HG02763 (cell line): ENCODE measurements around the gene NUP210.

Experiments used
- ATAC-seq: cut with Tn5 transposase; IDR thresholded peaks from one replicate; pipeline ENCODE4 v1.9.1; 2021; ENCODE audit warnings: mild to moderate bottlenecking, moderate library complexity; ENCODE audit not compliant: unreplicated experiment

NUP210 gene

DNA sequence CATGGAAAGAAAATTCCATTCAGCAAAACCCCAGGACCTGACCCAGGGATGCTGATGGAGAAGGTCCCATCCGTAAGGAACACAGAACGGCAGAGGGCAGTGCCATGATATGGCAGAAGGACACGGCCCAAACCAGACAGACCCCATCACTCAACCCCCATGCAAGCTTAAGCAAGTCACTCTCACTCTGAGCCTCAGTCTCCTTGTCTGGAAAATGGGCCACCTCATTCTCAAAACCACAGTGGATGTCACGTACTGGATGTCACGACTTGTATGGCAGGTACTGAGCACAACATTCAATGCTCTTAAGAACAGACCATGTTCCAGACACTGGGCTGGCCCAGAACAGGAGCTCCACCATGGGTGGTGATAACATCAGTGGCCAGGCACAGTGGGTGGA is 90.4 kb downstream of the NUP210 start:
- ATAC-seq = no peak

DNA sequence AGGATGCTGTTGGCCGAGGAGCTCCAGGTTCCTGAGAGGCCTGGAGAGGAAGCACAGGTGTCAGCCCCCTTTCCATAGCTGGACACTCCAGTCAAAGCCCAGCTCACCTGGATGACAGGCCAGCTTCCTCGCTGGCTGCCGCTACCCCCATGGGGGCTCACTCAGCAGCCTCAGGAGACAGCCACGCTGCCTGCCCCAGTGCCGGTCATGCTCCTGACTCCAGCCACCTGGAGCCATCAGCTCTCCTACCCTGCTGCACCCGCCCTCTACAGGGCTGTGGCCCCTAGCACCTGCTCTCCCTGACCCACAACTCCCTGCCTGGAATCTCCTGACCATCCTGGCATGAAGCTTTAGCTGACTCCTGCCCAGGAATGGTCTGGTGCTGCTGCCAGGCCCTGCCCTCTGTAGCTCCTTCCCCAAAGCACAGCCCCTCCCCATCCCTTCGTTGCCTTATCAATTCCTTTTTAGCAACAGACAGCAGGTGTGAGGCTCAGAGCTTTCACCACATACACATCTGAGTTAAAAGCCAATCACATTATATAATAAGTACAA is 94.2 kb downstream of the NUP210 start:
- no peak for ATAC-seq

DNA sequence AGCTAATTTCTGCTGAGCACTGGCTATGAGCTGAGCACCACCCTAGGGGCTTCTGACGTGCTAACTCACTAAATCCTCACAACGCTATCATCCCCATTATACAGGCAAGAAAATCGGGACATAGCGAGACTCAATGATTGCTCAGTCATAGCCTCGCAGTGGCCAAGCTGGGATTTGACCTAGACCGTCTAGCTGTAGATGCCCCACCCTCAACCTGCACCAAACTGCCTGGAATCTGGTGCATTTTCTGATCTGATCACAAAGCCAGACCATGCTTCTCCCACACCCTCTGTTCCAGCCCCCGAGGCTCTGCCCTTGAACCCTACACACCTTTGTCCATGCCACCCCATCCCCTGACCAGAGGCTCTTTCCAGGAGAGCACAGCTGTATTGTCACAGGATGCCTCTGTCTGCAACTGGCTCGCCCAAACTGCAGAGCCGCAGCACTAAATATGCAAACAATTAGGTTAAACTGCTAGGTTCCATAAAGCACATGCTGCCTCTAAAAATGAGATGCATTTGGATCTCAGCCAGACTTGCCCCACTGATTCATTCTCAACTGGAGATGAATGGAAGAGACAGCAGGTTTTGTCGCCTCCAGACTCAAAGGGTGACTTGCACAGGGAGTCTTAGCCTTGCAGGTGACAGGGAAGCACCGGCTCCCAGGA is 95.2 kb downstream of the NUP210 start:
- no peak for ATAC-seq

DNA sequence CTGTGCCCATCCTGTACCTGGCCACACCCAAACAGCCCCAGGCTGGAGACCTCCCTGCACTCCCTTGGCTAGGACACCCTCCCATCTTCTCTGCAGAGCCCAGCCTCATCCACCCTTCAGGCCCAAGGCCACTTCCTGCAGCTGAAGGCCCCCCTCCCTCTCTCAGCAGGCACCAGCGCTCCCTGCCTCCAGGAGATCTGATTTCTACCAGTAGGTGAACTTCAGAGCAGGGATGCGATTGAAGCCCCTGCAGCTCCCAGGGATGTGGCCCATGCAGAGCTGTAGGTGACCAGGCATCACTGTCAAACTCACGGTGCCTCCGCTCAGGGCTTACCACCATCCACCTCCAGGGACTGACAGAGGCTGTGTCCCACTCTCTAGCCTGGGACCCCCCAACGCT is 96.3 kb downstream of the NUP210 start:
- no peak for ATAC-seq

DNA sequence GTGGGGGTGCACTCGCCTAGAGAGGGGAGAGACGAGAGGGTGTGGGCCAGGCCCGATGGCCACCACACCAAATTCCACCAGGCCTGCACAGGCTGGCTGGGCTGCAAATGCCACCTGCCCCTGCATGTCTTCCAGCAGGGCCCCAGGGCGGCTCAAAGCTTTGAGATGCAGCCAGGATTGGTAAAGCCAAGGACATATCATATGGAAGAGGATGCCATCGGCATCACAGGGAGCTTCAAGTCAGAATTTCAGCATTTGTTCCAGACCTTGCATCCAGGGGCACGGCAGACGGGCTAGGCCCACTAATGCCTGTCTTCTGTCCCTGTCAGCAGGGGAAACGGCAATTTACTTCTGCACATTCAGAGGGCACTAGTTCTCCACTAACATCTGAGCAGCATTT is 97.8 kb downstream of the NUP210 start:
- ATAC-seq = no peak

DNA sequence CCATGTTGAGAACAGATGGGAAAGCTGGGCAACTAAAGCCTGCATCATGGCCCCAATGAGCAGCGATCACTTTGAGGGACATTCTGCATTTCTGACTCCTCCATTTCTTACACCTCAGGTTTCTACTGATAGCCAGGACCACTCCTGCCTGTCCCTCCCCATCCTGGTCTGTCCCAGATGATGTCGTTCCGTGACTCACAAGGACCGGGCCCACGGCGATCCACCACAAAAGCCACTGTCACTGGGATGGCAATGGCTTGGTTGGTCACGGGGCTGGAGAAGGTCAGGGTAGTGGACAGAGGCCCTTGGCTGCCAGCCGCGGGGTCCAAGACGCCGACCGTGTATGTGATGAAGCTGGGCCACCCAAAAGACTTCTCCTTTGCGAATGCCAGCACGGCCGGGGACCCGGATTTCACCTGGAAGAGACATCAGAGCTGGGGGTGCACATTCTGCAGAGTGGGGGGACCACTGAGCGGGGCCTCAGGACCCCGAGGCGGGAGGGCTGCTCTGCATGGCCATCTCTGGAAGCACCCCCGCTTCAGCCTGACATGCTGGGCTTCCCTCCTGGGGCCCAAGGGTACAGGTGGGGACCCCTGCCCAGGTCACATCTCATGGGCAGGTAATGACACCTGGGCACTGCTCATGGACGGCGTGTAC is 100.4 kb downstream of the NUP210 start:
- no peak for ATAC-seq

DNA sequence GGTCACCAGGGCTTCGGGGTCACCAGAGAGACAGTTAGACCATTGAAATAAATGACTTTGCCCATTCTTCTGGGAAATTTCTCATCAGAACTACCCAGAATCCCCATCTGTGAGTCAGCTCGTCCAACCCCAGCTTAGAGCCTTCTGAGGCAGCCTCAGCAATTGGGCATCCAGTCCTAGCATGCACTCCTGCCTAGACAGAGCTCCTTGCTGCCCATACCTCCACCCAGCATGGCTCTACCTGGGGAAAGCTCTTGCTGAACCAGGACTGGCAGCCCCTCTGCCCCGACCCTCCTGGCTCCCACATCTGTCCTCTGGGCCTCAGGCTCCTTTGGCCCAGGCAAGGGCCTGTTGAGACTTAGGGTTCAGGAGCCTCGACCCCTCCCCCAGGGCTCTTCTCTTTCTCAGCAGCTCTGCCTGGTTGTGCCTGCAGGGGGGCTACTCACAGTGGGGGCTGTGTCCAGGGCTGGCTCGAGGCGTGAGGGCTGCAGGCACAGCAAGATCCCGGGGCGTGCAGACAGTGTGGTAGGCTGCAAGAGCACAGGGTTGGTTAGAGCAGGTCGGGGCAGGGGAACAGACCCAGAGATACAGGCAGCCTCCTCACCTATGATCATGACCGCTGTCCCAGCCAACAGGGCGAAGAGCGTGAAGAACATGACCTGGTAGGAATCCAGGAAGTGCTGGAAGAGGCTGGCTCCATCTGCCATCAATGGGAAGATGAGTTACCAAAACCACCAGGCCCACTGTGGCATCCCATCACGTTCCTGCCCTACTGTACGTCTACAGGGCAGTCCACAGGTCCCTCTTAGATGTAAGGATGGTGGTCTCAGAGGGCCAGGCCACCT is 101.3 kb downstream of the NUP210 start:
- ATAC-seq = no peak

DNA sequence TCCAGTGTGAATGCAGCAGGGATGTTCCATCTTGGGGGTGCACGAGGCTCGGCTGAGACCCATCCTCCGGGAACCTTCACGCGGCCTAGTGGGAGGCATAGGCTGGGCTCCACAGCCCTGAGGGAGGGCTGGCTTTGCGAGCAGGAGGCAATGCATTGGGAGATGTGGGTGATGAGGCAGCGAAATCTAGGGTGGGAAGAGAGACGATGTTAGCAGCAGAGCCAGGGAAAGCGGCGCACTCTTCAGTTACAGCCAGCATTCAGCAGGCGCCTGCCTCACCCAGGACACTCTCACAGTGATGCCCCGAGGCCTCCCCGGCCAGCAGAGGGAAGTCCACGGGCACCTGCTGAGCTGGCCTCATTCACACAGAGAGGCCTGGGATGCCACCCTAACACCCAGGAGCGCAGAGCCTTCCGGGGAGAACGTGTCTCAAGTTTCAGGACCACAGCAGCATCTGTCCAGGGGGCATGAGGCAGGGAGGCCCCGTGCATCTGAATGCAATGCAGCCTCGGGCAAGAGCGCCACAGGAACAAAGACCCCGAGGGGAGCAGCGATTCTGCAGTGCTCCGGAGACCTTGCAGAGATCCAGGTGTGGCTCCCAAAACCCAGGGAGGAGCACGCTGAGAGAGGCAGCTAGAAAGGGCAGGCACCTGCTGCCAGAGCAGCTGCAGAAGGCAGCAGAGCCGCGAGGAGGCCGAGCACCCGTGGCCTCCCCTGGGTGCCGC is 102.4 kb downstream of the NUP210 start:
- ATAC-seq = no peak

DNA sequence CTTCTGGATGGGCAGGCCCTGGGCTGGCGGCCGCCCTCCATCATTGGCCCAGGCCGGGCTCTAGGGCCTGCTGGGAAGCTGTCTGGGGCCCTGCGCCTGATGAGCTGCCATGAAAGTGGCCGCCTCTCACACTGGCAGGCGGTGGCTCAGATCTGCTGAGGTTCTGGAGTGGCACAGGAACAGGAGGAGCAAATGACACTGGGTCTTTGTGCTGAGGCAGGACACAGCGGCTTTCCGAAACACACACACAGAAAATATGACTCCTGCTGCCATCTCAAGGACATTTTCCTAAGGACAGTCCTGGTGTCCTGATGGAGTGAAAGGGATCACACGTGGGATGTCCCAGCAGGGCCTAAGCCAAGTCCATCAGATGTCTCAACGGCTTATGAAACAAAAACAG is 103.5 kb downstream of the NUP210 start:
- no peak for ATAC-seq

DNA sequence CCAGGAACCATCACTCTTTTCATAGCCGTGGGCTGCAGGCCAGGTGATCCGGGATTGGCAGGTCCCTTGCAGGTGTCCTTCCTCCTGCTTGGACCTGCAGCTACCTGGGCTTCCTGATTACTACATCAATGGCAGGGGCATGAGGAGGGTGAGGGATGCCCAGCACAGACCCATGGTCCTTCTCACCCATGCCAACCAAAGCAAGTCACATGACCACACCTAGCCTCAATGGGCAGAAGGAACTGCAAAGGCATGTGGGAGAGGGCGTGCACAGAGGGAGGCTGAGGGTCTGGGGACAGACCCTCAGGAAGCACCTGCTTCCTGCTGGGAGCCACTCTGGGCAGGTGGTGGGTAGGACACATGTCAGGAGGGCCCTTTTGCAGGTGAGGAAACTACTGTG is 105.2 kb downstream of the NUP210 start:
- ATAC-seq = no peak

DNA sequence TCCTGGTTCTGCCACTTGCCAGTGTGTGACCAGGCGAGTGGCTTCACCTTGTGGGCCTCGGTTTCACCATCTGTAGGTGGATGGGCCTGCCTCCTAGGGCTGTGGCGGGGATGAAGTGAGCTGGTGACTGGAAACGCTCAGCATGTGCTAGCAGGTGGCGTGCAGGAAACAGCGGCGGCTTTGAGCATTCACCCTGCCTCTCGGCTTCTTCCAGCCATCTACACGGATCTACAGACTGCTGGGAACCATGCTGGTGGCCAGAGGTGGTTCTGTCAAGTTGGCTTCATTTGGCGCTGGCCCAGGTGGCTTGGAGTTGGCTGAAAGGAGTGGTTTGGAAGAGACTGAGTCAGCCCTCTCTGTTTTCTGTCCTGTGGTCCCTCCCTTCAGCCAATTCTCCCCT is 106.3 kb downstream of the NUP210 start:
- ATAC-seq = no peak

DNA sequence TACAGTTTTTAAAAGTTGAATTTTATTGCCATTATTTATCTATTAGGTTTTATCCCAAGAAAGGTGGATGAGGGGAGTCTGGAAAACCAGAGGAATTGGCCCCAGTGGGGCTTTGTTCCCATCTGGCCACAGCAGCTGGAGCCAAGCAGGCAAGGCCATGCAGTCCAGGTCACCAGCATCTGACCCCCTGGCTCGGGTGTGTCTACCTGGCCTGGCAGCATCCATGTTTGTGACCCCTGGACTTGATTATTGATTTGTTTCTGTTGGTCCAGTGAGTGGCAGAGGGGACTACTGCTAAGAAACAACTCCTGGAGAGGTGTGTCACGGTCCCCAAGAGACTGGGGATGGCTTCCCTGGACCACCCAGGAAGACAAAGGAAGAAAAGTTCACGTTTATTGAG is 111.1 kb downstream of the NUP210 start:
- no peak for ATAC-seq

DNA sequence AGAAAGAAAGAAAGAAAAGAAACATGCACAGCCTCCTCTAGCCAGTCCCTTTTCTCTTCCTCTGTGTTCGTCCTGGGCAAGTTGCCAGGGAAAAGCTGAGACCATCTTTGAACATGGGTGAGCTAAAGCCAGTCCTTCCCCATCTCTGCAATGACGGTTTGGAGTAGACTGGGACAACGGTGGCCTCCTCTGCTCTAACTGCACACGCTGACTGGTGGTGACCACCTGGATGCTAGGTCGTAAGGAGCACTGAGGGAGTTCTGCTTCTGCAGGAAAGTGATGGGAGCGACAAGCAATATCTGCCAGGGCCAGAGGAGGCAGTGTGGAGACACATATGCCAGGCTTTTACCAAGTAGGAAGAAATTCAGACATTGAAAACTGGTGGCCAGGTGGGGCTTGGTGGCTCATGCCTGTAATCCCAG is 111.7 kb downstream of the NUP210 start:
- ATAC-seq = no peak

DNA sequence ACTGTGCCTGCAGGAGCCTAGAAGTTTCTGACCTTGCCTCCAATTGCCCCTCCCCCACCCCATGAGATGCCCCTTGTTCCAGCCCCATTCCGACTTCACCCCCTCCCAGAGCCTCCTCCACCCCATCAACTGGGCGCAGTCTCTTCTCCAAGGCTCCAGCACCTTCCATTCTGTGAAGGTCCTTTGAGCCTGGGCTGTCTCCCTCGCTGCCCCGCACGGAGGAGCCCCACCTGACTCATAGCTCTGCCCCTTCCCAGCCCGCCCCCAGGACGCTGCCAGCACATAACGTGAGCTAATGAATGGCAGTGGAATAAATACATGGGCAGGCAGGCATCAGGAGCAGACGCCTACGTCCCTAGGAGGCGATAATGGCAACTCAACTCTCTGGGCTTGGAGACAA is 113.1 kb downstream of the NUP210 start:
- no peak for ATAC-seq

DNA sequence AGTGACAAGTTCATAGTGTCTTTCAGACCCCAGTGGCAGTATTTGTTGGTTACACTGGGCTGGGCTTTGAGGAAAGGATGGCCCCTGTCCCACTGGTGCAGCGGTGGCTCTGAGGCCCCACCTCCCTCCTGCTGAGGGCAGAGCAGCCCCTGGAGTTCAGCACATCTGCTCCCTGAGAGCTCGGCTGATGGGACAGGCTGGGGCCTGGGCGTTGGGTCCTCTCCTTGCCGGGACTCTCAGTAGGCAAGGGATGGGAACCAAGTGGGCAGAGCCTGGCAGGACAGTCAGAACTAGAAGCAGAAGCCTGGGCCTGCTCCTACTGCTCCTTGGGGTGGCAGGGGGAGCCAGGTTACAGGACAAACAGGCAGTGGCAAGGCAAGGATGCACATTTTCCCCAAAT is 114.5 kb downstream of the NUP210 start:
- ATAC-seq = no peak

DNA sequence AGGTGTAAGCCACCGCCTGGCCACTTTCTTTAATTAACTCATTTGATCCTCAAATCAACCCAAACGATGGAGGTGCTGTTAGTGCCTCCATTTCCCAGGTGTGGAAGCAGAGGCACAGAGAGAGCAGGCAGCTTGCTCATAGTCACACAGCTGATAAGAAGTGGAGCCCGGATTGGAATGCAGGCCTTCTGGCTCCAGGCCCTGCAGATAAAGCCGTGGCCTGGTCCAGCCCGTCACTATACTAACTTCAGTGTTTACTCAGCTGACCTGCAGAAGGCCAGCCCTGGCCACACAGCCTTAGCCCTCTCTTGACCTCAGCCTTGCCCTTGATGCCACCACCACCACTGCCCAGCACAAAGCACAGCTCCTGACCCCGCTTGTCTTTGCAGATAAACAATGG is 116.7 kb downstream of the NUP210 start:
- ATAC-seq = no peak

DNA sequence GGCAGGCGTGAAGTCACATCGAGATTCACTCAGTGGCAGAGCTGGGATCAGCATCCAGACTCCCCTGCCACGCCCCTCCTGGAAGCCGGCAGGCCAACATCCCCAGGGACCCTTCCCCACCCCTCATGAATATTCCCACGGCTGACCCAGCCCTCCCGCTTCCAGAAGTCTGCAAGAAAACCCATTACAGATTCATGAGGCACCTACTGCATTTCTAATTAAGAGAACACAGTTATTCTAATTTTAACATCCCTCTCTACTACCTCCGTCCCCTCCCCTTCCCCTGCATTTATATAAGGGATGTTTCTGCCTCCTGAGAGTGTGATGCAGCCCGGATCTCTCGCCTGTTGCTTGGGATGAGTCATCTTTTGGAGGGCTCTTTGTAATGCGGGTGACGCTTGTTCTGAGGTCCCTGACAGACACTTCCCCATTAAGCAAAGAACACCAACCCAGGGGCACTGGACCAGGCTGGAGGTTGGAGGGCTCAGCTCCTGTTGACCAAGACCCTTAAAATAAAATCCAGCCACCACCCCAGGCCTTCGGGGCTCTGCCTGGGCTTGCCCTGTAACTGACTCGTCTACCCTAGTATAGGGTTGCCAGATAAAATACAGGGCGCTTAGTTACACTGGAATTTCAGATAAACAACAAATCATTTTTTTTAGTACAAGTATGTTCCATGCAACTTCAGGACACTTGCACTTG is 118.7 kb downstream of the NUP210 start:
- no peak for ATAC-seq

DNA sequence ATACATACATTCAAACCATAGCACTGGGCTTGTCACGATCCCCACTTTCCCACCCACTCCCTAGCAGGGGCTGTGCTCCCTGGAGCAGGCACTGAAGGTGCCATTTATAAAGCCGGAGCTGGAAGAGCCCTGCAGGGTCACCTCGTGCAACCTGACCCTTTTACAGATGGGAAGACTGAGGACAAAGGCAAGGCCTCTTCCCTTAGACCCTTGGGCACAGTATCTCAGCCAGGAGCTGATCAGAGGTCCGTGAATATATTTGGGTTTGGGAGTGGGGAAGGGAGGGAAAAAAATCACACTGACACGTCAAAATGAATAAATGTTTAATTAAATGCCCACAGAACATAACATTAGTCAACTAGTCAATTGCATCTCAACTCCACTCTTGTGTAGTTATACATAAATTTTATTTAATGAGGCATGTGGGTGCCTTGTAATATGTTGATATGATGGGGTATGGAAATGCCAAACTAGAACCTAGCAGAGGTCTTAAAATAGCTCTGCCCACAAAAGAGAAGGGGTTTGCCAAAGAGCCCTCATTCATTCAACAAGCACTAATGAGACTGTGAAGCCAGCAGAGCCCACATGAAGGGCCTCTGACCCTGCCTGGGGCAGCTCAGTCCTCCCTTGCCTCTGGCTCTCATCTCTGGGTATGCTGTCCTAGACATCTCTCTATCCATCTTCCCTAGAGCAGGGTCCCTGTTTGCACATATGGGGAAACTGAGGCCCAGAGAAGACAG is 119.4 kb downstream of the NUP210 start:
- no peak for ATAC-seq

DNA sequence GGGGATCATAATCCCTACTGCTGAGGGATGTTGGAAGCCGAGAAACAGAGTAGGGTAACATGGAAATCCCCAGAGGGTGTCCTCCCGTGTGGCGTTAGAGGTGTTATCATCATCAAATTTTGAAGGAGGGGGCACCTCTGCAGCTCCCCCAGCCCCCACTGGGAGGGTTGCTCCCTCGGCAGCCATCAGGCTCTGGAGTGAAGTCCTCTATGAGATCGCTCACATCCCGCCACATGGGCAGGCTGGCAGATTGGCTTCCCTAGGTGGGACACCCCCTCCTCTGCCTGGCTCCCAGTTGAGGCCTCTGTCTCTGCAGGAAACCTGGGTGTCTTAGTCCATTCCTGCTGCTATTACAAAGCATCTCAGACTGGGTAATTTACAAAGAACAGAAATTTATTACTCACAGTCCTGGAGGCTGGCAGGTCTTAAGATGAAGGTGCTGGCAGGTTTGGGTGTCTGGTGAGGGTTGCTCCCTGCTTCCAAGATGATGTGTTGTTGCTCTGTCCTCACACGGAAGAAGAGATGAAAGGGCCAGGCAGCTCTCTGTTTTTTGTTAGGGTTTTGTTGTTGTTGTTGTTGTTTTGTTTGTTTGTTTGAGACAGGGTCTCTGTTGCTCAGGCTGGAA is 120.5 kb downstream of the NUP210 start:
- ATAC-seq = no peak
